Measurements from ENCODE around the gene MMP24OS.

The MMP24OS gene

GRCh38 chr20:35240811-35241293 lies 37.1 kb downstream of the MMP24OS start:
- no peak overlapping the region for H3K4me3 ChIP-seq (ENCODE audit: low read depth, low read length)
- TF ChIP-seq CTCF (IDR thresholded peaks at IDR 0.05; ENCODE audit: insufficient read depth, low read depth, low read length, missing control alignments) = no peak
- no peak for DNase-seq (ENCODE audit: low read depth)

- DNase-seq (ENCODE audit: low read depth) = no peak
- TF ChIP-seq CTCF (IDR thresholded peaks at IDR 0.05; ENCODE audit: insufficient read depth, low read depth, low read length, missing control alignments) = no peak
- H3K4me3 ChIP-seq (ENCODE audit: low read depth, low read length) = no peak overlapping the region
These were observed 37.7 kb downstream of the MMP24OS start for GRCh38 chr20:35240083-35240810.

- H3K4me3 ChIP-seq (ENCODE audit: low read depth, low read length) = no peak overlapping the region
- DNase-seq (ENCODE audit: low read depth) = peak; percentile 10
- TF ChIP-seq CTCF (IDR thresholded peaks at IDR 0.05; ENCODE audit: insufficient read depth, low read depth, low read length, missing control alignments) = no peak
These were observed 39.2 kb downstream of the MMP24OS start for GRCh38 chr20:35238735-35239134.

GRCh38 chr20:35238170-35238569 lies 39.8 kb downstream of the MMP24OS start:
- no peak for DNase-seq (ENCODE audit: low read depth)
- TF ChIP-seq CTCF (IDR thresholded peaks at IDR 0.05; ENCODE audit: insufficient read depth, low read depth, low read length, missing control alignments) = no peak
- no peak overlapping the region for H3K4me3 ChIP-seq (ENCODE audit: low read depth, low read length)

GRCh38 chr20:35237486-35237885 lies 40.4 kb downstream of the MMP24OS start:
- DNase-seq (ENCODE audit: low read depth) = no peak
- no peak overlapping the region for H3K4me3 ChIP-seq (ENCODE audit: low read depth, low read length)
- TF ChIP-seq CTCF (IDR thresholded peaks at IDR 0.05; ENCODE audit: insufficient read depth, low read depth, low read length, missing control alignments) = no peak

- no peak for DNase-seq (ENCODE audit: low read depth)
- no peak for TF ChIP-seq CTCF (IDR thresholded peaks at IDR 0.05; ENCODE audit: insufficient read depth, low read depth, low read length, missing control alignments)
- H3K4me3 ChIP-seq (ENCODE audit: low read depth, low read length) = no peak overlapping the region
These were observed 42.0 kb downstream of the MMP24OS start for GRCh38 chr20:35235881-35236280.

GRCh38 chr20:35232575-35232974 lies 45.3 kb downstream of the MMP24OS start:
- no peak for DNase-seq (ENCODE audit: low read depth)
- no peak for TF ChIP-seq CTCF (IDR thresholded peaks at IDR 0.05; ENCODE audit: insufficient read depth, low read depth, low read length, missing control alignments)
- no peak overlapping the region for H3K4me3 ChIP-seq (ENCODE audit: low read depth, low read length)
